Endothelial cell of umbilical vein (primary cell): ENCODE results near the gene STYXL1. TPM values are rescaled to one million over a fixed set of nuclear protein-coding genes. Genes with fewer than 3 reads are reported as not detected.

Source experiments
- BruUV-seq: library from RNA; stranded (reverse); fragments of 400-500 nt; replicated peaks from 2 replicates; lab custom pipeline; 2021; lab: Mats Ljungman, UMichigan
- CTCF ChIA-PET: fragments of 300-600, 350-600 bp; sonication (Branson Sonifier 250); formaldehyde crosslinking; loops from one replicate; lab custom pipeline; 2021; ENCODE audit warnings: antibody characterized with exemption, inconsistent platforms; lab: Charles Lee
- POLR2A ChIA-PET: fragments of 300-600, 350-600 bp; sonication (Branson Sonifier 250); formaldehyde crosslinking; loops from one replicate; lab custom pipeline; 2021; ENCODE audit warnings: antibody characterized with exemption, inconsistent platforms; lab: Charles Lee
- DNase-seq: peaks from one replicate; pipeline ENCODE4 v3.0.0-alpha.2; 2011; ENCODE audit warnings: low read depth, low spot score
- FAIRE-seq: peaks from 2 replicates; lab custom pipeline; 2011; peaks lifted over from hg19 to GRCh38; lab: Jason Lieb, UNC
- H2AFZ ChIP-seq: 2 replicates; pipeline ENCODE4 v1.6.0; 2012; ENCODE audit warnings: low read depth, low read length, control low read depth, inconsistent platforms
- H3K27ac ChIP-seq: 2 replicates; pipeline ENCODE4 v1.5.1; 2011; ENCODE audit warnings: low read depth, mild to moderate bottlenecking, control low read depth, low read length, moderate library complexity; ENCODE audit not compliant: insufficient read depth
- H3K27me3 ChIP-seq, 2 experiments: 2 replicates each; pipeline versions ENCODE4 v1.6.0 to v1.6.1; 2011; ENCODE audit warnings: low read length in 2 of 2, mixed read lengths in 1 of 2; ENCODE audit not compliant: control insufficient read depth in 2 of 2, insufficient read depth in 2 of 2
- H3K36me3 ChIP-seq, 2 experiments: 2 replicates in 1 of 2; 3 replicates in 1 of 2; pipeline ENCODE4 v1.5.1; 2011; ENCODE audit warnings: low read length in 2 of 2, mild to moderate bottlenecking in 1 of 2, moderate library complexity in 1 of 2; ENCODE audit not compliant: control insufficient read depth in 2 of 2, insufficient read depth in 2 of 2; ENCODE audit errors: extremely low read depth in 1 of 2
- H3K4me1 ChIP-seq: 3 replicates; pipeline ENCODE4 v1.5.1; 2011; ENCODE audit warnings: mild to moderate bottlenecking, low read length; ENCODE audit not compliant: control insufficient read depth, insufficient read depth; ENCODE audit errors: extremely low read depth
- H3K4me2 ChIP-seq: 2 replicates; pipeline ENCODE4 v1.6.1; 2011; ENCODE audit warnings: low read length, control low read depth, mixed read lengths; ENCODE audit not compliant: insufficient read depth
- H3K4me3 ChIP-seq, 3 experiments: fragments of 200-600 bp in 1 of 3; sonication (generic), shearing (Covaris generic) in 1 of 3; replicated peaks in 1 of 3; 2 replicates each; pipeline ENCODE4 v1.5.1; 2011 to 2016; ENCODE audit warnings: control low read depth in 3 of 3, low read length in 3 of 3, mild to moderate bottlenecking in 2 of 3, inconsistent platforms in 1 of 3, low read depth in 1 of 3, moderate library complexity in 1 of 3; ENCODE audit not compliant: insufficient read depth in 1 of 3
- H3K79me2 ChIP-seq: 2 replicates; pipeline ENCODE4 v1.6.0; 2012; ENCODE audit warnings: low read length, inconsistent platforms; ENCODE audit not compliant: control insufficient read depth, insufficient read depth
- H3K9ac ChIP-seq: replicated peaks from 2 replicates; pipeline ENCODE3; 2011; ENCODE audit warnings: low read length, control low read depth; ENCODE audit not compliant: insufficient read depth; ENCODE audit errors: extremely low read depth
- H3K9me1 ChIP-seq: replicated peaks from 3 replicates; pipeline ENCODE4 v1.6.0; 2011; ENCODE audit warnings: mild to moderate bottlenecking, low read length; ENCODE audit not compliant: control insufficient read depth, insufficient read depth; ENCODE audit errors: extremely low read depth
- H3K9me3 ChIP-seq: replicated peaks from 2 replicates; pipeline ENCODE4 v1.5.1; 2012; ENCODE audit warnings: low read length, inconsistent platforms; ENCODE audit not compliant: control insufficient read depth, insufficient read depth
- H4K20me1 ChIP-seq: replicated peaks from 2 replicates; pipeline ENCODE3; 2011; ENCODE audit warnings: mild to moderate bottlenecking, low read length; ENCODE audit not compliant: control insufficient read depth, insufficient read depth; ENCODE audit errors: extremely low read depth
- CTCF ChIP-seq, 2 donors: IDR thresholded peaks; 1 replicate in 1 of 2; 2 replicates in 1 of 2; pipeline ENCODE4 v1.5.1; 2011; ENCODE audit warnings: low read length in 2 of 2, mild to moderate bottlenecking in 2 of 2, moderate library complexity in 2 of 2, control low read depth in 1 of 2, inconsistent platforms in 1 of 2, low read depth in 1 of 2; ENCODE audit not compliant: insufficient read depth in 1 of 2; ENCODE audit errors: extremely low read depth in 1 of 2
- EZH2 ChIP-seq: IDR thresholded peaks from 2 replicates; pipeline ENCODE4 v1.6.1; 2012; ENCODE audit warnings: borderline replicate concordance, low read depth, mild to moderate bottlenecking, moderate library complexity, low read length, inconsistent platforms; ENCODE audit not compliant: severe bottlenecking
- FOS ChIP-seq: IDR thresholded peaks from 2 replicates; pipeline ENCODE4 v1.6.1; 2011; ENCODE audit warnings: mild to moderate bottlenecking, low read length, moderate library complexity, borderline replicate concordance; ENCODE audit not compliant: insufficient read depth
- GATA2 ChIP-seq: IDR thresholded peaks from 2 replicates; pipeline ENCODE4 v1.7.0; 2011; ENCODE audit warnings: low read depth, mild to moderate bottlenecking, moderate library complexity, mixed read lengths, low read length; ENCODE audit not compliant: insufficient read length, insufficient read depth
- JUN ChIP-seq: IDR thresholded peaks from 2 replicates; pipeline ENCODE4 v1.6.1; 2011; ENCODE audit warnings: borderline replicate concordance, low read depth; ENCODE audit not compliant: insufficient read length, insufficient read depth
- MAX ChIP-seq: IDR thresholded peaks from 2 replicates; pipeline ENCODE4 v1.6.1; 2011; ENCODE audit not compliant: insufficient read depth, insufficient read length
- MYC ChIP-seq: IDR thresholded peaks from one replicate; pipeline ENCODE4 v1.6.1; 2011; ENCODE audit warnings: mild to moderate bottlenecking, low read depth, low read length
- POLR2A ChIP-seq: IDR thresholded peaks from 2 replicates; pipeline ENCODE4 v1.6.1; 2012; ENCODE audit warnings: low read depth, mild to moderate bottlenecking, control low read depth, low read length
- POLR2AphosphoS5 ChIP-seq: IDR thresholded peaks from 2 replicates; pipeline ENCODE4 v1.6.1; 2012; ENCODE audit warnings: low read depth, mild to moderate bottlenecking, control low read depth, low read length, moderate library complexity; ENCODE audit not compliant: insufficient read depth
- dilution Hi-C: fragments of 300-500 bp; cut with MboI; formaldehyde crosslinking; loops from one replicate; pipeline ENCODE4 v1.15.0; 2019; ENCODE audit warnings: low sequenced_read_pairs; ENCODE audit not compliant: extremely low pct_ligation_motif_present
- intact Hi-C: fragments of 100-400 bp; cut with micrococcal nuclease; formaldehyde crosslinking; loops from one replicate; pipeline ENCODE4 v1.10.0; 2022
- polyA plus RNA-seq, 4 experiments: library from polyadenylated mRNA; depleted of rRNA in 3 of 4; stranded (reverse) in 3 of 4; unstranded in 1 of 4; fragments of >200 nt; gene quantifications; 2 replicates each; pipeline versions ENCODE4 v1.2.1 to v1.2.3, GENCODE V29; 2011 to 2012; ENCODE audit warnings: missing spikeins in 1 of 4
- total RNA-seq: library from RNA; stranded (reverse); gene quantifications from 2 replicates; pipeline ENCODE4 v1.2.3, GENCODE V29; 2021

The STYXL1 gene
- total and polyA plus RNA-seq, 2 donors (not counting 3 experiments of a cell fraction or from before 2014, with no cell fraction given) = 23.0 to 67.6 TPM

- H2AFZ ChIP-seq = no peak overlapping the region
- no peaks in the 10 kb centered on the region for H3K9me1 ChIP-seq
- intact Hi-C loops = no loop called here
- no peaks in the 10 kb centered on the region for H3K27me3 ChIP-seq
- no peaks in the 10 kb centered on the region for H4K20me1 ChIP-seq
- no TSS peak for BruUV-seq
- no peaks in the 10 kb centered on the region for H3K9me3 ChIP-seq
- no peak overlapping the region for H3K9ac ChIP-seq
- DNase-seq (no peak), FAIRE-seq (no peak)
- H3K79me2 ChIP-seq = no peaks in the 10 kb centered on the region
- TF ChIP-seq EZH2 = no peak
- no peak for TF ChIP-seq FOS
- TF ChIP-seq CTCF (IDR thresholded peaks at IDR 0.05; ENCODE audit: extremely low read depth in 1 of 2, insufficient read depth in 1 of 2, low read depth in 1 of 2, low read length in 2 of 2) = no peak
- TF ChIP-seq MYC = no peak
- no peak for TF ChIP-seq POLR2AphosphoS5
- no peak for TF ChIP-seq GATA2
- TF ChIP-seq MAX = no peak
- no peak for TF ChIP-seq JUN
- no peak for TF ChIP-seq POLR2A
- CTCF ChIA-PET = interaction anchor here (1.0 kb wide), 1 partner anchor 51 kb away, joined by 3 read pairs; no protein-coding TSS in a partner anchor
- peaks cover 0 to 2% of the 10 kb centered on the region in 2 experiments for H3K36me3 ChIP-seq
- POLR2A ChIA-PET = no interaction called here
- no peak overlapping the region for H3K4me3 ChIP-seq
- dilution Hi-C loops = no loop called here
- H3K4me1 ChIP-seq = no peaks in the 10 kb centered on the region
- no peak overlapping the region for H3K4me2 ChIP-seq
- H3K27ac ChIP-seq = no peak overlapping the region
These were observed 79.2 kb downstream of the STYXL1 start for GRCh38 chr7:75968561-75969001.
